Gastrocnemius medialis (tissue), 4 donors: ENCODE measurements around the gene ZNF26.

Source experiments
- POLR2A ChIP-seq, 2 donors: fragments of 450-650 bp; IDR thresholded peaks; one replicate each; pipeline ENCODE4 v1.6.1; 2017; ENCODE audit warnings: antibody characterized with exemption in 2 of 2, mild to moderate bottlenecking in 2 of 2, moderate library complexity in 2 of 2
- TF ChIP-seq, protein P1 (sequence below), 5 experiments: fragments of 450-650 bp in 3 of 5; fragments of 200-600 bp in 2 of 5; sonication (generic) in 2 of 5; IDR thresholded peaks in 4 of 5; conservative IDR thresholded peaks in 1 of 5; 1 replicate in 4 of 5; 2 replicates in 1 of 5; pipeline ENCODE4 v1.5.1; 2016 to 2019; ENCODE audit warnings: antibody characterized with exemption in 5 of 5, mild to moderate bottlenecking in 3 of 5, moderate library complexity in 3 of 5

DNA sequence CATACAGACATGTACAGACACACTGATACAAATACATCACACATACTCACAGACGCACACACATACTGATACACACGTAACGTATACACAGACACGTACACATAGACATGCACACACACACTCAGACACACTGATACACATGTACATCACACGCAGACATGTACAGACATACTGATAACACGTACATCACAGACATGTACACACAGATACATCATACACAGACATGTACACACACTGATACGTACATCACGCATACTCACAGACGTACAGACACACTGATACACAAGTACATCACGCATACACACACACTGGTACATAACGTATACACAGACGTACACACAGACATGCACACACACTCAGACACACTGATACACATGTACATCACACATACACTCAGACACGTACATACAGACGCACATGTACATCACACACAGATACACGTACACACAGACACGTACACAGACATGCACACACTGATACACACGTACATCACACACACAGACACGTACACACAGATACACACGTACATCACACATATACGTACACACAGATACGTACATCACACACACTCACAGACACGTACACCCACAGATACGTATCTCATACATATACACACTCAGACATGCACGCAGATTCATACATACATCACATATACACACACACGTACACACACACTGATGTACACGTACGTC is 35.2 kb upstream of the ZNF26 start:
- TF ChIP-seq, protein P1, sequence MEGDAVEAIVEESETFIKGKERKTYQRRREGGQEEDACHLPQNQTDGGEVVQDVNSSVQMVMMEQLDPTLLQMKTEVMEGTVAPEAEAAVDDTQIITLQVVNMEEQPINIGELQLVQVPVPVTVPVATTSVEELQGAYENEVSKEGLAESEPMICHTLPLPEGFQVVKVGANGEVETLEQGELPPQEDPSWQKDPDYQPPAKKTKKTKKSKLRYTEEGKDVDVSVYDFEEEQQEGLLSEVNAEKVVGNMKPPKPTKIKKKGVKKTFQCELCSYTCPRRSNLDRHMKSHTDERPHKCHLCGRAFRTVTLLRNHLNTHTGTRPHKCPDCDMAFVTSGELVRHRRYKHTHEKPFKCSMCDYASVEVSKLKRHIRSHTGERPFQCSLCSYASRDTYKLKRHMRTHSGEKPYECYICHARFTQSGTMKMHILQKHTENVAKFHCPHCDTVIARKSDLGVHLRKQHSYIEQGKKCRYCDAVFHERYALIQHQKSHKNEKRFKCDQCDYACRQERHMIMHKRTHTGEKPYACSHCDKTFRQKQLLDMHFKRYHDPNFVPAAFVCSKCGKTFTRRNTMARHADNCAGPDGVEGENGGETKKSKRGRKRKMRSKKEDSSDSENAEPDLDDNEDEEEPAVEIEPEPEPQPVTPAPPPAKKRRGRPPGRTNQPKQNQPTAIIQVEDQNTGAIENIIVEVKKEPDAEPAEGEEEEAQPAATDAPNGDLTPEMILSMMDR (IDR thresholded peaks at IDR 0.05 in 4 of 5, conservative IDR thresholded peaks at IDR 0.05 in 1 of 5): no peak
- TF ChIP-seq POLR2A (IDR thresholded peaks at IDR 0.05): no peak
